Suprapubic skin (tissue), 3 donors: ENCODE measurements around the gene AMOTL2.

Experiments used
- EP300 ChIP-seq: sonication (generic); formaldehyde crosslinking; IDR thresholded peaks from one replicate; pipeline ENCODE4 v1.6.1; 2017; ENCODE audit warnings: antibody characterized with exemption
- TF ChIP-seq, protein P1 (sequence below), 2 donors: fragments of 200-600 bp in 1 of 2; fragments of 450-650 bp in 1 of 2; sonication (generic) in 1 of 2; IDR thresholded peaks; one replicate each; pipeline ENCODE4 v1.5.1; 2016 to 2019; ENCODE audit warnings: antibody characterized with exemption in 2 of 2, mild to moderate bottlenecking in 1 of 2, moderate library complexity in 1 of 2

DNA sequence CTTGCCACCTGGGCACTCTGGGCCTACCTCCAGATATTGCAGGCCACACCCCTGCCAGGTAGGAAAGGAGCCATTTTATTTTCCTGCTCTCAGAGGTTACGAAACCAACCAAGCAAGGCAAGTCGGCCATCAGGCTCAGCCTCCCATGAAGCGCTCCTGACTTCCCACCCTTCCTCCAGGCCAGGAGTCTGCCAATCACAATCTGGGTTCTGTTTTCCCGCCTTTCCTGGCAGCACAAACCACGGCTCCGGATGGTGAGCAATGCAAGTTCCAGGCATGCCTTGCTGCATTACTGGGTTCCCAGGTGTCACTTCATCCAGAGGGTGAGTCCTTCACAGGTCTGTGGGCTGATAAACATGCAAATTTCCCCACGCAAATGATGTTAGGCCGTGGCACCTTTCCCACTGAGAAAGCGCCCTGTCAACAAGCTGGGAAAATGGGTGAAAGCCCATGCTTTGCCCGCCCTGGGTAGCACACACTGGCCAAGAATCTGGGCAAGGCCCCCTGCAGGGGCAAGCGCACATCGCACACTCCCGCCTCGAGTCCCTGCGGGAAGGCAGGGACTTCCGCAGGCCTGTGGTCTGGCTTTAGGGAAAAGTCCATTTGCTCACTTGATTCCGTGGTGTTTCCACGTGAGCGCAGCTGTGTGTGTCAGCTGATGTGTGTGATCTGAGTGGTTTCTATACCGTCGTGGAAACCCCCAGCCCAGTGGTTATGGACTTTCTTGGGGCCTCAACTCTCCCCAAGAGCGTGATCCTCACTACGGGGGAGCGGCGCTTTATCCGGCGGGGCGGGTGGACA lies 62.0 kb downstream of the AMOTL2 start:
- TF ChIP-seq, protein P1, sequence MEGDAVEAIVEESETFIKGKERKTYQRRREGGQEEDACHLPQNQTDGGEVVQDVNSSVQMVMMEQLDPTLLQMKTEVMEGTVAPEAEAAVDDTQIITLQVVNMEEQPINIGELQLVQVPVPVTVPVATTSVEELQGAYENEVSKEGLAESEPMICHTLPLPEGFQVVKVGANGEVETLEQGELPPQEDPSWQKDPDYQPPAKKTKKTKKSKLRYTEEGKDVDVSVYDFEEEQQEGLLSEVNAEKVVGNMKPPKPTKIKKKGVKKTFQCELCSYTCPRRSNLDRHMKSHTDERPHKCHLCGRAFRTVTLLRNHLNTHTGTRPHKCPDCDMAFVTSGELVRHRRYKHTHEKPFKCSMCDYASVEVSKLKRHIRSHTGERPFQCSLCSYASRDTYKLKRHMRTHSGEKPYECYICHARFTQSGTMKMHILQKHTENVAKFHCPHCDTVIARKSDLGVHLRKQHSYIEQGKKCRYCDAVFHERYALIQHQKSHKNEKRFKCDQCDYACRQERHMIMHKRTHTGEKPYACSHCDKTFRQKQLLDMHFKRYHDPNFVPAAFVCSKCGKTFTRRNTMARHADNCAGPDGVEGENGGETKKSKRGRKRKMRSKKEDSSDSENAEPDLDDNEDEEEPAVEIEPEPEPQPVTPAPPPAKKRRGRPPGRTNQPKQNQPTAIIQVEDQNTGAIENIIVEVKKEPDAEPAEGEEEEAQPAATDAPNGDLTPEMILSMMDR (IDR thresholded peaks at IDR 0.05) = peak in 1 of 2 donors; percentile 15
- TF ChIP-seq EP300 = no peak
